Natural killer cell (primary cell): ENCODE results near the gene DYNLRB1. TPM values are rescaled to one million over a fixed set of nuclear protein-coding genes. Genes with fewer than 3 reads are reported as not detected.

Experiments used
- ATAC-seq, 3 donors: fragments of 150-1000 bp in 2 of 3; fragments of 200-7000 bp in 1 of 3; cut with Tn5 transposase; 1 replicate in 1 of 3; 2 replicates in 2 of 3; pipeline ENCODE4 v1.10.0; 2021; ENCODE audit warnings: mild to moderate bottlenecking in 2 of 3, moderate library complexity in 2 of 3
- DNase-seq, 2 donors: peaks; one replicate each; pipeline versions ENCODE4 v3.0.0 to v3.0.0-alpha.2; 2013 to 2021; ENCODE audit warnings: mixed read lengths in 1 of 2
- H3K27ac ChIP-seq: one replicate; pipeline ENCODE4 v1.5.1; 2013; ENCODE audit warnings: mild to moderate bottlenecking, low read length
- H3K27me3 ChIP-seq: one replicate; pipeline ENCODE4 v1.6.1; 2013; ENCODE audit warnings: low read length; ENCODE audit not compliant: control insufficient read depth, insufficient read depth
- H3K36me3 ChIP-seq: one replicate; pipeline ENCODE4 v1.6.1; 2013; ENCODE audit warnings: low read length; ENCODE audit not compliant: control insufficient read depth, insufficient read depth
- H3K4me1 ChIP-seq: one replicate; pipeline ENCODE4 v1.6.1; 2013; ENCODE audit warnings: low read length; ENCODE audit not compliant: control insufficient read depth, insufficient read depth
- H3K4me3 ChIP-seq: one replicate; pipeline ENCODE4 v1.5.1; 2013; ENCODE audit warnings: low read length
- H3K9me3 ChIP-seq: one replicate; pipeline ENCODE4 v1.6.1; 2013; ENCODE audit warnings: low read length; ENCODE audit not compliant: control insufficient read depth, insufficient read depth
- H3K27ac Mint-ChIP-seq, 2 donors: one replicate each; pipeline ENCODE4 v1.8.0; 2022; ENCODE audit warnings: mild to moderate bottlenecking in 2 of 2, mixed read lengths in 2 of 2, moderate library complexity in 1 of 2
- H3K27me3 Mint-ChIP-seq, 2 donors: one replicate each; pipeline ENCODE4 v1.8.0; 2022; ENCODE audit warnings: low read depth in 2 of 2, mixed read lengths in 2 of 2
- H3K36me3 Mint-ChIP-seq: one replicate; pipeline ENCODE4 v1.8.0; 2022; ENCODE audit warnings: mixed read lengths
- H3K4me1 Mint-ChIP-seq, 2 donors: one replicate each; pipeline ENCODE4 v1.8.0; 2022; ENCODE audit warnings: mixed read lengths in 2 of 2
- H3K4me3 Mint-ChIP-seq: one replicate; pipeline ENCODE4 v1.8.0; 2022; ENCODE audit warnings: mild to moderate bottlenecking, moderate library complexity, mixed read lengths
- H3K9me3 Mint-ChIP-seq, 2 donors: one replicate each; pipeline ENCODE4 v1.8.0; 2022; ENCODE audit warnings: mixed read lengths in 2 of 2
- WGBS: methylation state at CpG from one replicate; pipeline ENCODE4 v1.1.7; 2013; ENCODE audit warnings: missing lambda C conversion rate; ENCODE audit not compliant: insufficient coverage; 5-methylcytosine and 5-hydroxymethylcytosine counted together
- intact Hi-C: fragments of 100-400 bp; cut with micrococcal nuclease; formaldehyde crosslinking; loops from one replicate; pipeline ENCODE4 v1.14.2; 2022
- total RNA-seq, 4 donors: library from RNA; stranded (reverse); fragments of 120-200 nt in 1 of 4; gene quantifications; one replicate each; pipeline versions ENCODE4 v1.2.3 to v1.2.4, GENCODE V29; 2013 to 2022
- TF ChIP-seq, protein P1 (sequence below): fragments of 200-600 bp; IDR thresholded peaks from one replicate; pipeline ENCODE4 v1.8.0; 2022; ENCODE audit warnings: antibody characterized with exemption

DYNLRB1 gene
- total RNA-seq, 3 donors from 2014 or later (not counting 1 experiment from before 2014, with no cell fraction given) = 58.7 to 65.5 (median 61.4) TPM

DNA sequence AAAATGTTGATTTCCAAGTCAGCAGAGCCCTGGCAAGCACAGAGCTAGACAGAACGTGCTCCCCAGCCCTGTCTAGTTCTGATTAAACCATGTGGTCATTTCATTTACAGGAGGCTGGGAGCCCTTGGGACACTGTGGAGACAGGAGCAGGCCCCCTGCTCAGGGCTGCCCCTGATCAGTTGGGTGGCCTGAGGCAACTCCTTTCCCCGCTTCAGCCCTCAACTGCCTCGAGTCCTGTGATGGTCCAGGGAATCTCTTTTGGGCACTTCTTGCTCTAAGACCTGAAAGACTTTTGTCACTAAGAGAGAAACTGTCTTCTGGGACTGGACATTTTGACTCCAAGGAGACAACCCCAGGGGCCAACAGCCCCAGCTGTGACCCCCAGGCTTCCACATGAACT is 13.5 kb downstream of the DYNLRB1 start:
- ATAC-seq (no peak), DNase-seq (no peak)
- Mint-ChIP-seq H3K9me3 (no peaks in the 10 kb centered on the region), H3K36me3 (no peaks in the 10 kb centered on the region), H3K4me1 (peaks cover 35 to 37% of the 10 kb centered on the region in 2 donors), H3K4me3 (peak overlapping the region; percentile 73), H3K27me3 (no peaks in the 10 kb centered on the region), H3K27ac (peak overlapping the region; percentile 75 to 82)
- Histone ChIP-seq H3K27me3 (no peaks in the 10 kb centered on the region), H3K27ac (no peak overlapping the region), H3K4me1 (peaks cover 21% of the 10 kb centered on the region), H3K9me3 (no peaks in the 10 kb centered on the region), H3K36me3 (peaks cover 66% of the 10 kb centered on the region), H3K4me3 (no peak overlapping the region)
- TF ChIP-seq, protein P1, sequence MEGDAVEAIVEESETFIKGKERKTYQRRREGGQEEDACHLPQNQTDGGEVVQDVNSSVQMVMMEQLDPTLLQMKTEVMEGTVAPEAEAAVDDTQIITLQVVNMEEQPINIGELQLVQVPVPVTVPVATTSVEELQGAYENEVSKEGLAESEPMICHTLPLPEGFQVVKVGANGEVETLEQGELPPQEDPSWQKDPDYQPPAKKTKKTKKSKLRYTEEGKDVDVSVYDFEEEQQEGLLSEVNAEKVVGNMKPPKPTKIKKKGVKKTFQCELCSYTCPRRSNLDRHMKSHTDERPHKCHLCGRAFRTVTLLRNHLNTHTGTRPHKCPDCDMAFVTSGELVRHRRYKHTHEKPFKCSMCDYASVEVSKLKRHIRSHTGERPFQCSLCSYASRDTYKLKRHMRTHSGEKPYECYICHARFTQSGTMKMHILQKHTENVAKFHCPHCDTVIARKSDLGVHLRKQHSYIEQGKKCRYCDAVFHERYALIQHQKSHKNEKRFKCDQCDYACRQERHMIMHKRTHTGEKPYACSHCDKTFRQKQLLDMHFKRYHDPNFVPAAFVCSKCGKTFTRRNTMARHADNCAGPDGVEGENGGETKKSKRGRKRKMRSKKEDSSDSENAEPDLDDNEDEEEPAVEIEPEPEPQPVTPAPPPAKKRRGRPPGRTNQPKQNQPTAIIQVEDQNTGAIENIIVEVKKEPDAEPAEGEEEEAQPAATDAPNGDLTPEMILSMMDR = no peak
- intact Hi-C loops = loop anchor here (10.0 kb wide), 1 partner anchor 175 kb away; the partner anchor contains the start of gene TP53INP2
- WGBS = 96% methylated on average over 3 of the region's 3 CpGs

DNA sequence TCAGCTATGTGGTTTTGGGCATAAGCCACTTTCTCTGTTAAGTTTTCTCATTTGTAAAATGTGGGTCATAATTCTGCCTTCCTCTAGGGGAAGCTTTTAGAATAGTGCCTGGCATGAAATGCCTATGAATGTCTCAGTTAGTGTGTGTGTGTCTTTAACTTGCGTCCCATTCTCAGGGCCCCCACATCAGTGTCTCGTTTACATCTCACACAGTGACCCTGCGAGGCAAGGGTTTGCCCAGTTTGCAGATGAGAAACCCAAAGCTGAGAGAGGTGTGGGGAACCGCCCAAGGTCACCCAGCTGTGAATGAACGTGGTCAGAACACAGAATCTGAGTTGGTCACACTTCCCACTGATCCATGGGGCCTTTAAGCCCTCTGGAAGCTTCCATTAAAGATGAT is 14.1 kb downstream of the DYNLRB1 start:
- WGBS = 39% methylated on average over 5 of the region's 5 CpGs

DNA sequence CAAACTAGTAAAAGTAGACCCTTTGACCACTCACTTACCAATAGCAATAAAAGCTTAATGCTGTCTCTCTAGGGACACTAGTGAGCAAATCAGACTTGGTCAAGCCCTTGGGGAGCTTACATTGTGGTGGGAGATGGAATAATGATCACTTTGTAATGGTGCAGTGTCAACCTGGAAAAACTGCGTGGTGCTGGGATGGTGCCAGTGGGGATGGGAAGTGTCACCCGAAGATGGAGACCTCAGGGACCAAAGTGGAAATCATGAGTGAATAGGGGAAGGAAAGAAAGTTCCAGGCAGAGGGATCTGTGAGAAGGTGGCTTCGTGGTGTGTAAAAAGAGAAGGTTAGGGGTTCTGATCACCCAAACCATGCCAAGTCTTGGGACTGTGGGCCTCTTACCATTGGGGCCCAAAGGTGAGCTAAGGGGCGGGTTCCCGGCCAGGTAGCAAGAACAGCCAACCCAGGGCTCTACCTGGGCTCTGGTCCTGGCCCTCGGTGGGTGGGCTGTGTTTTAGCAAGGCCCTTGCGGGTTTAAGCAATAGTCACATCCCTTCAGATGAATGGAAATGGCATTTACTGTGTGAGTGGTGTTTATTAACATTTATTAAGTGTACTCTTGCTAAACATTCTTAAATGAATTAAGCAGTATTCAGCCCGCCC is 15.5 kb downstream of the DYNLRB1 start:
- peak overlapping the region; percentile 8 for H3K4me3 Mint-ChIP-seq
- WGBS = 93% methylated on average over 8 of the region's 8 CpGs
- no peaks in the 10 kb centered on the region for H3K9me3 Mint-ChIP-seq
- Histone ChIP-seq H3K27ac (no peak overlapping the region), H3K4me3 (no peak overlapping the region), H3K27me3 (no peaks in the 10 kb centered on the region), H3K36me3 (peaks cover 66% of the 10 kb centered on the region), H3K9me3 (no peaks in the 10 kb centered on the region), H3K4me1 (peaks cover 21% of the 10 kb centered on the region)
- H3K36me3 Mint-ChIP-seq = no peaks in the 10 kb centered on the region
- no peak for DNase-seq
- ATAC-seq = no peak
- peaks cover 29 to 32% of the 10 kb centered on the region in 2 donors for H3K4me1 Mint-ChIP-seq
- peak overlapping the region; percentile 75 to 82 for H3K27ac Mint-ChIP-seq
- no peaks in the 10 kb centered on the region for H3K27me3 Mint-ChIP-seq
- intact Hi-C loops = loop anchor here (10.0 kb wide), 1 partner anchor 173 kb away; the partner anchor contains the start of gene TP53INP2
- TF ChIP-seq, protein P1 = no peak

More for the DNA sequence above, 14.1 kb downstream of the DYNLRB1 start:
- Mint-ChIP-seq H3K27me3 (no peaks in the 10 kb centered on the region), H3K9me3 (no peaks in the 10 kb centered on the region), H3K4me1 (peaks cover 32 to 34% of the 10 kb centered on the region in 2 donors), H3K4me3 (peak overlapping the region; percentile 73), H3K27ac (peak overlapping the region; percentile 75 to 82), H3K36me3 (no peaks in the 10 kb centered on the region)
- H3K27me3 ChIP-seq = no peaks in the 10 kb centered on the region
- H3K27ac ChIP-seq = no peak overlapping the region
- no peaks in the 10 kb centered on the region for H3K9me3 ChIP-seq
- H3K4me1 ChIP-seq = peaks cover 21% of the 10 kb centered on the region
- intact Hi-C loops = loop anchor here (10.0 kb wide), 1 partner anchor 174 kb away; the partner anchor contains the start of gene TP53INP2
- no peak for DNase-seq
- H3K36me3 ChIP-seq = peaks cover 67% of the 10 kb centered on the region
- no peak overlapping the region for H3K4me3 ChIP-seq
- ATAC-seq = peak; percentile 56 to 82 (median 75)
- TF ChIP-seq, protein P1 = no peak
